ENCODE measurements around the gene VPS37D. TPM values are rescaled to one million over a fixed set of nuclear protein-coding genes. Genes with fewer than 3 reads are reported as not detected.
A peak's percentile ranks its signal among the peaks of the same experiment; 100 is the strongest.

The VPS37D gene
- total and polyA plus RNA-seq, 2 experiments from 2014 or later, result 2.2 to 7.0 TPM

DNA sequence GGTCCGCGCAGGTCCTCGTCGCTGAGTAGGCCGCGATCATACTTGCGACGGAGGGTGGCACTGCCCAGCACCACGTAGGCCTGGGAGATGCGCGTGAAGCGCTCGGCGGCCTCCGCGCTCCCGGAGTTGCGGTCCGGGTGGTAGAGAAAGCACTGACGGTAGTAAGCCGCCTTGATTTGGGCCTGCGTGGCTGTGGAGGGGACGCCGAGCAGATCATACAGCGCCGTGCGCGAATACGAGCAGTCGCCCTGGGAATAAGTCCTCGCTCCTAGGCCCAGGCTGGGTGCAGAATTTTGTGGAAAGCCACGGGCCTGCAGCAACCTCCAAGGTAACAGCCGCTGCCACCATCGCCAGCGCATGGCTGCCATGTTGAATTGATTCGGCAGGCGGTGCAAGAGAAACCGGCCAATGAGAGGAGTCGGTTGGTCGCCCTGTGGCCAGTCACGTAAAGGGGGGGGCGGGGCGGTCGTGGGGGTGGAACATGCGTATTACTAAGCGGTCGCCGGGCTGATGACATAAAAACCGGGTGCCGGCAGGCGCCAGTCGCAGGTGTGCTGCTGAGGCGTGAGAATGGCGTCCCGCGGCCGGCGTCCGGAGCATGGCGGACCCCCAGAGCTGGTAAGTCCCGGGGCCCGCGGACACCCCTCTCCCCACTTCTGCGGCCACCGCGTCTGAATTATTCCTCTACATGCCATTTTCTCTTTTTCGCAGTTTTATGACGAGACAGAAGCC is 15.6 kb downstream of the VPS37D start, which contains the start of the genes BUD23 and DNAJC30 (continued):
- TF ChIP-seq, protein P1, sequence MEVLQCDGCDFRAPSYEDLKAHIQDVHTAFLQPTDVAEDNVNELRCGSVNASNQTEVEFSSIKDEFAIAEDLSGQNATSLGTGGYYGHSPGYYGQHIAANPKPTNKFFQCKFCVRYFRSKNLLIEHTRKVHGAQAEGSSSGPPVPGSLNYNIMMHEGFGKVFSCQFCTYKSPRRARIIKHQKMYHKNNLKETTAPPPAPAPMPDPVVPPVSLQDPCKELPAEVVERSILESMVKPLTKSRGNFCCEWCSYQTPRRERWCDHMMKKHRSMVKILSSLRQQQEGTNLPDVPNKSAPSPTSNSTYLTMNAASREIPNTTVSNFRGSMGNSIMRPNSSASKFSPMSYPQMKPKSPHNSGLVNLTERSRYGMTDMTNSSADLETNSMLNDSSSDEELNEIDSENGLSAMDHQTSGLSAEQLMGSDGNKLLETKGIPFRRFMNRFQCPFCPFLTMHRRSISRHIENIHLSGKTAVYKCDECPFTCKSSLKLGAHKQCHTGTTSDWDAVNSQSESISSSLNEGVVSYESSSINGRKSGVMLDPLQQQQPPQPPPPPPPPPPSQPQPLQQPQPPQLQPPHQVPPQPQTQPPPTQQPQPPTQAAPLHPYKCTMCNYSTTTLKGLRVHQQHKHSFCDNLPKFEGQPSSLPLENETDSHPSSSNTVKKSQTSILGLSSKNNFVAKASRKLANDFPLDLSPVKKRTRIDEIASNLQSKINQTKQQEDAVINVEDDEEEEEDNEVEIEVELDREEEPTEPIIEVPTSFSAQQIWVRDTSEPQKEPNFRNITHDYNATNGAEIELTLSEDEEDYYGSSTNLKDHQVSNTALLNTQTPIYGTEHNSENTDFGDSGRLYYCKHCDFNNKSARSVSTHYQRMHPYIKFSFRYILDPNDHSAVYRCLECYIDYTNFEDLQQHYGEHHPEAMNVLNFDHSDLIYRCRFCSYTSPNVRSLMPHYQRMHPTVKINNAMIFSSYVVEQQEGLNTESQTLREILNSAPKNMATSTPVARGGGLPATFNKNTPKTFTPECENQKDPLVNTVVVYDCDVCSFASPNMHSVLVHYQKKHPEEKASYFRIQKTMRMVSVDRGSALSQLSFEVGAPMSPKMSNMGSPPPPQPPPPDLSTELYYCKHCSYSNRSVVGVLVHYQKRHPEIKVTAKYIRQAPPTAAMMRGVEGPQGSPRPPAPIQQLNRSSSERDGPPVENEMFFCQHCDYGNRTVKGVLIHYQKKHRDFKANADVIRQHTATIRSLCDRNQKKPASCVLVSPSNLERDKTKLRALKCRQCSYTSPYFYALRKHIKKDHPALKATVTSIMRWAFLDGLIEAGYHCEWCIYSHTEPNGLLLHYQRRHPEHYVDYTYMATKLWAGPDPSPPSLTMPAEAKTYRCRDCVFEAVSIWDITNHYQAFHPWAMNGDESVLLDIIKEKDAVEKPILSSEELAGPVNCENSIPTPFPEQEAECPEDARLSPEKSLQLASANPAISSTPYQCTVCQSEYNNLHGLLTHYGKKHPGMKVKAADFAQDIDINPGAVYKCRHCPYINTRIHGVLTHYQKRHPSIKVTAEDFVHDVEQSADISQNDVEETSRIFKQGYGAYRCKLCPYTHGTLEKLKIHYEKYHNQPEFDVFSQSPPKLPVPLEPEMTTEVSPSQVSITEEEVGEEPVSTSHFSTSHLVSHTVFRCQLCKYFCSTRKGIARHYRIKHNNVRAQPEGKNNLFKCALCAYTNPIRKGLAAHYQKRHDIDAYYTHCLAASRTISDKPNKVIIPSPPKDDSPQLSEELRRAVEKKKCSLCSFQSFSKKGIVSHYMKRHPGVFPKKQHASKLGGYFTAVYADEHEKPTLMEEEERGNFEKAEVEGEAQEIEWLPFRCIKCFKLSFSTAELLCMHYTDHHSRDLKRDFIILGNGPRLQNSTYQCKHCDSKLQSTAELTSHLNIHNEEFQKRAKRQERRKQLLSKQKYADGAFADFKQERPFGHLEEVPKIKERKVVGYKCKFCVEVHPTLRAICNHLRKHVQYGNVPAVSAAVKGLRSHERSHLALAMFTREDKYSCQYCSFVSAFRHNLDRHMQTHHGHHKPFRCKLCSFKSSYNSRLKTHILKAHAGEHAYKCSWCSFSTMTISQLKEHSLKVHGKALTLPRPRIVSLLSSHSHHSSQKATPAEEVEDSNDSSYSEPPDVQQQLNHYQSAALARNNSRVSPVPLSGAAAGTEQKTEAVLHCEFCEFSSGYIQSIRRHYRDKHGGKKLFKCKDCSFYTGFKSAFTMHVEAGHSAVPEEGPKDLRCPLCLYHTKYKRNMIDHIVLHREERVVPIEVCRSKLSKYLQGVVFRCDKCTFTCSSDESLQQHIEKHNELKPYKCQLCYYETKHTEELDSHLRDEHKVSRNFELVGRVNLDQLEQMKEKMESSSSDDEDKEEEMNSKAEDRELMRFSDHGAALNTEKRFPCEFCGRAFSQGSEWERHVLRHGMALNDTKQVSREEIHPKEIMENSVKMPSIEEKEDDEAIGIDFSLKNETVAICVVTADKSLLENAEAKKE (CRISPR knock-in tag; IDR thresholded peaks at IDR 0.05), result no peak
- TF ChIP-seq STAT1 (IDR thresholded peaks at IDR 0.05; ENCODE audit: unreplicated experiment) (no peak), EZH2 (IDR thresholded peaks at IDR 0.05; ENCODE audit: low read depth, unreplicated experiment) (no peak), POLR2AphosphoS5 (IDR thresholded peaks at IDR 0.05; ENCODE audit: low read depth) (peak; percentile 73), EZH2phosphoT487 (IDR thresholded peaks at IDR 0.05; ENCODE audit: unreplicated experiment) (no peak), NANOG (IDR thresholded peaks at IDR 0.05; ENCODE audit: borderline replicate concordance) (no peak)
- TF ChIP-seq, protein P2, sequence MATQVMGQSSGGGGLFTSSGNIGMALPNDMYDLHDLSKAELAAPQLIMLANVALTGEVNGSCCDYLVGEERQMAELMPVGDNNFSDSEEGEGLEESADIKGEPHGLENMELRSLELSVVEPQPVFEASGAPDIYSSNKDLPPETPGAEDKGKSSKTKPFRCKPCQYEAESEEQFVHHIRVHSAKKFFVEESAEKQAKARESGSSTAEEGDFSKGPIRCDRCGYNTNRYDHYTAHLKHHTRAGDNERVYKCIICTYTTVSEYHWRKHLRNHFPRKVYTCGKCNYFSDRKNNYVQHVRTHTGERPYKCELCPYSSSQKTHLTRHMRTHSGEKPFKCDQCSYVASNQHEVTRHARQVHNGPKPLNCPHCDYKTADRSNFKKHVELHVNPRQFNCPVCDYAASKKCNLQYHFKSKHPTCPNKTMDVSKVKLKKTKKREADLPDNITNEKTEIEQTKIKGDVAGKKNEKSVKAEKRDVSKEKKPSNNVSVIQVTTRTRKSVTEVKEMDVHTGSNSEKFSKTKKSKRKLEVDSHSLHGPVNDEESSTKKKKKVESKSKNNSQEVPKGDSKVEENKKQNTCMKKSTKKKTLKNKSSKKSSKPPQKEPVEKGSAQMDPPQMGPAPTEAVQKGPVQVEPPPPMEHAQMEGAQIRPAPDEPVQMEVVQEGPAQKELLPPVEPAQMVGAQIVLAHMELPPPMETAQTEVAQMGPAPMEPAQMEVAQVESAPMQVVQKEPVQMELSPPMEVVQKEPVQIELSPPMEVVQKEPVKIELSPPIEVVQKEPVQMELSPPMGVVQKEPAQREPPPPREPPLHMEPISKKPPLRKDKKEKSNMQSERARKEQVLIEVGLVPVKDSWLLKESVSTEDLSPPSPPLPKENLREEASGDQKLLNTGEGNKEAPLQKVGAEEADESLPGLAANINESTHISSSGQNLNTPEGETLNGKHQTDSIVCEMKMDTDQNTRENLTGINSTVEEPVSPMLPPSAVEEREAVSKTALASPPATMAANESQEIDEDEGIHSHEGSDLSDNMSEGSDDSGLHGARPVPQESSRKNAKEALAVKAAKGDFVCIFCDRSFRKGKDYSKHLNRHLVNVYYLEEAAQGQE (IDR thresholded peaks at IDR 0.05; ENCODE audit: unreplicated experiment), result no peak
- TF ChIP-seq, protein P3, sequence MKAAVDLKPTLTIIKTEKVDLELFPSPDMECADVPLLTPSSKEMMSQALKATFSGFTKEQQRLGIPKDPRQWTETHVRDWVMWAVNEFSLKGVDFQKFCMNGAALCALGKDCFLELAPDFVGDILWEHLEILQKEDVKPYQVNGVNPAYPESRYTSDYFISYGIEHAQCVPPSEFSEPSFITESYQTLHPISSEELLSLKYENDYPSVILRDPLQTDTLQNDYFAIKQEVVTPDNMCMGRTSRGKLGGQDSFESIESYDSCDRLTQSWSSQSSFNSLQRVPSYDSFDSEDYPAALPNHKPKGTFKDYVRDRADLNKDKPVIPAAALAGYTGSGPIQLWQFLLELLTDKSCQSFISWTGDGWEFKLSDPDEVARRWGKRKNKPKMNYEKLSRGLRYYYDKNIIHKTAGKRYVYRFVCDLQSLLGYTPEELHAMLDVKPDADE (IDR thresholded peaks at IDR 0.05), result 0 out of 2 replicates have a peak, but pooled peaks have one; percentile 29

Measured in GM23338 (cell line).